MCF 10A (cell line): ENCODE measurements around the gene ARHGEF3. TPM values are rescaled to one million over a fixed set of nuclear protein-coding genes. Genes with fewer than 3 reads are reported as not detected.

Source experiments
- BruUV-seq: library from RNA; stranded (reverse); fragments of 400-500 nt; replicated peaks from 2 replicates; lab custom pipeline; 2021; lab: Mats Ljungman, UMichigan
- CTCF ChIA-PET: fragments of 300-600 bp; sonication (Branson Sonifier 250); formaldehyde crosslinking; extraction: SDS; loops from one replicate; lab custom pipeline; 2021; ENCODE audit warnings: antibody characterized with exemption, inconsistent platforms; lab: Yijun Ruan, JAX
- POLR2A ChIA-PET: fragments of 300-600, 350-650 bp; sonication (Branson Sonifier 250); formaldehyde crosslinking; extraction: SDS; loops from one replicate; lab custom pipeline; 2020; ENCODE audit warnings: antibody characterized with exemption, inconsistent platforms; lab: Yijun Ruan, JAX
- DNase-seq: peaks from one replicate; pipeline ENCODE4 v3.0.0-alpha.2; 2018; ENCODE audit not compliant: unreplicated experiment
- H3K27ac Mint-ChIP-seq: one replicate; pipeline ENCODE4 v1.8.0; 2022; ENCODE audit warnings: mild to moderate bottlenecking, low read depth, mixed read lengths; ENCODE audit not compliant: unreplicated experiment
- H3K27me3 Mint-ChIP-seq: one replicate; pipeline ENCODE4 v1.8.0; 2022; ENCODE audit warnings: mixed read lengths; ENCODE audit not compliant: insufficient read depth, unreplicated experiment
- H3K36me3 Mint-ChIP-seq: one replicate; pipeline ENCODE4 v1.8.0; 2022; ENCODE audit warnings: mild to moderate bottlenecking, moderate library complexity, mixed read lengths; ENCODE audit not compliant: insufficient read depth, unreplicated experiment
- H3K4me1 Mint-ChIP-seq: one replicate; pipeline ENCODE4 v1.8.0; 2022; ENCODE audit warnings: mixed read lengths; ENCODE audit not compliant: insufficient read depth, unreplicated experiment
- H3K4me3 Mint-ChIP-seq: one replicate; pipeline ENCODE4 v1.8.0; 2022; ENCODE audit warnings: mild to moderate bottlenecking, moderate library complexity, mixed read lengths; ENCODE audit not compliant: unreplicated experiment
- H3K9me3 Mint-ChIP-seq: one replicate; pipeline ENCODE4 v1.8.0; 2022; ENCODE audit warnings: mixed read lengths; ENCODE audit not compliant: unreplicated experiment
- CTCF ChIP-seq: fragments of 200-600 bp; IDR thresholded peaks from one replicate; pipeline ENCODE4 v1.8.0; 2022; ENCODE audit warnings: antibody characterized with exemption, mild to moderate bottlenecking; ENCODE audit not compliant: unreplicated experiment
- intact Hi-C: fragments of 100-400 bp; cut with micrococcal nuclease; formaldehyde crosslinking; loops from 2 replicates; pipeline ENCODE4 v1.14.1; 2022
- total RNA-seq: library from RNA; stranded (reverse); gene quantifications from 2 replicates; pipeline ENCODE4 v1.2.3, GENCODE V29; 2022

Gene ARHGEF3
- total RNA-seq, 1 experiment from 2014 or later, result 10.6 TPM

- Mint-ChIP-seq H3K9me3 (no peaks in the 10 kb centered on the region), H3K27me3 (no peaks in the 10 kb centered on the region), H3K4me3 (no peak overlapping the region), H3K4me1 (peaks cover 24% of the 10 kb centered on the region), H3K27ac (no peak overlapping the region), H3K36me3 (no peaks in the 10 kb centered on the region)
- intact Hi-C loops, result no loop called here
- no TSS peak for BruUV-seq
- POLR2A ChIA-PET, result interaction anchor here (0.6 to 0.8 kb wide), 2 partner anchors 13 to 26 kb away, joined by 3 read pairs; no protein-coding TSS in a partner anchor
- DNase-seq, result peak; percentile 66
- no peak for TF ChIP-seq CTCF
- CTCF ChIA-PET, result interaction anchor here (0.6 to 1.2 kb wide), 4 partner anchors 33 to 1021 kb away, joined by 3 to 4 read pairs (median 3); no protein-coding TSS in a partner anchor
These were observed 34.8 kb upstream of the ARHGEF3 start for GRCh38 chr3:56836276-56837163.

- no peaks in the 10 kb centered on the region for H3K9me3 Mint-ChIP-seq
- peak overlapping the region; percentile 37 for H3K27ac Mint-ChIP-seq
- H3K36me3 Mint-ChIP-seq, result no peaks in the 10 kb centered on the region
- no TSS peak for BruUV-seq
- no peak for TF ChIP-seq CTCF
- peaks cover 24% of the 10 kb centered on the region for H3K4me1 Mint-ChIP-seq
- no peaks in the 10 kb centered on the region for H3K27me3 Mint-ChIP-seq
- no peak overlapping the region for H3K4me3 Mint-ChIP-seq
- POLR2A ChIA-PET, result interaction anchor here (1.5 kb wide), 1 partner anchor 11 kb away, joined by 3 read pairs; no protein-coding TSS in a partner anchor
- peak; percentile 51 for DNase-seq
- CTCF ChIA-PET, result interaction anchor here (0.5 to 1.2 kb wide), 4 partner anchors 32 to 1021 kb away, joined by 3 read pairs; no protein-coding TSS in a partner anchor
- intact Hi-C loops, result no loop called here
These were observed 34.0 kb upstream of the ARHGEF3 start for GRCh38 chr3:56835650-56836227.

GRCh38 chr3:56833536-56833935 lies 31.8 kb upstream of the ARHGEF3 start:
- peaks cover 19% of the 10 kb centered on the region for H3K4me1 Mint-ChIP-seq
- H3K27ac Mint-ChIP-seq, result no peak overlapping the region
- no TSS peak for BruUV-seq
- intact Hi-C loops, result no loop called here
- DNase-seq, result no peak
- H3K27me3 Mint-ChIP-seq, result no peaks in the 10 kb centered on the region
- no peak overlapping the region for H3K4me3 Mint-ChIP-seq
- ChIA-PET POLR2A (interaction anchor here (0.6 to 0.7 kb wide), 2 partner anchors 9 to 120 kb away, joined by 3 to 6 read pairs; no protein-coding TSS in a partner anchor), CTCF (interaction anchor here (1.0 to 1.3 kb wide), 2 partner anchors 18 to 33 kb away, joined by 3 read pairs; no protein-coding TSS in a partner anchor)
- no peaks in the 10 kb centered on the region for H3K9me3 Mint-ChIP-seq
- no peaks in the 10 kb centered on the region for H3K36me3 Mint-ChIP-seq
- no peak for TF ChIP-seq CTCF

GRCh38 chr3:56833022-56833421 lies 31.3 kb upstream of the ARHGEF3 start:
- POLR2A ChIA-PET, result no interaction called here
- no peaks in the 10 kb centered on the region for H3K27me3 Mint-ChIP-seq
- no peaks in the 10 kb centered on the region for H3K9me3 Mint-ChIP-seq
- H3K27ac Mint-ChIP-seq, result no peak overlapping the region
- TF ChIP-seq CTCF, result no peak
- DNase-seq, result no peak
- CTCF ChIA-PET, result interaction anchor here (1.0 to 1.3 kb wide), 2 partner anchors 17 to 33 kb away, joined by 3 read pairs; no protein-coding TSS in a partner anchor
- peaks cover 19% of the 10 kb centered on the region for H3K4me1 Mint-ChIP-seq
- H3K36me3 Mint-ChIP-seq, result no peaks in the 10 kb centered on the region
- intact Hi-C loops, result no loop called here
- H3K4me3 Mint-ChIP-seq, result no peak overlapping the region
- no TSS peak for BruUV-seq
